ENCODE results near the gene FOXD1. TPM values are rescaled to one million over a fixed set of nuclear protein-coding genes. Genes with fewer than 3 reads are reported as not detected.

The FOXD1 gene
- total and polyA plus RNA-seq, 2 of the 4 experiments (the other 2 are of a cell fraction) = 3.2 to 23.1 TPM

DNA sequence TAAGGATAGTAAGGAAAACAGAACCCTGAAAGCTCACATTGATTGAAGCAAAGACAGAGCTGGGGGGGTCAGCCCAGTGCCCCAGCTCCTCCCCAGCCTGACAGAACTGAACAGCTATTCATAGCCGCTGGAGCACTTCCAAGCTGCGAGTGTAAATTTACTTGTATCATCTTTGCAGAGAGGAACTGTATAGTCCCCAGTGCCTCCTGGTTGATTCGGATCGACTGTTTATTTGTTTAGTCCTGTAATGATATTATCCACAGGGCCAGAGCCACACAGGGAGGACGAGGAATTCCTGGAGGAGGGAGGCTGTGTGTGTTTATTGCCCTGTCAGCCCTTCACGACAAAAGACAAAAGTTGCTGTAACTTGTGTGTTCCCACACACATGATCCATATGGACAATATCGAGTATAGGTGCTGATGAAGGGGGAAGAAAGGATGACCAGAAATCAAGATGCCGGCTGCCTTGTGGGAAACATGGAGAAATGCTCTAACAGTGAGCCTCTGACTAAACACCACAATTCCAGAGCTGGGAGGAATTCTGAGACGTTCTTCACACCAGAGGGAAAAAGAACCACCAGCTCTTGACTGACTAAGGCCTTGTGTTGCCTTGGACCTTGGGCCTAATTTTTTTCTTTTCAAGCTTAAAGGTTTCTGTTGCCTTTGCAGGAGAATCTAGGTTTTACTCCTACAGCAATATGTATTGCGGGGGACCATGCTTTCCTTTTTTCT is 31.1 kb downstream of the FOXD1 start:
- ATAC-seq (ENCODE audit: low read depth) = peak; percentile 73
- Histone ChIP-seq H2AFZ (replicated peaks; ENCODE audit: low read length, poor library complexity) (peak overlapping the region; percentile 38), H3K4me2 (ENCODE audit: low read depth, low read length) (peak overlapping the region; percentile 78)

More for the DNA sequence above, 31.1 kb downstream of the FOXD1 start:
- Histone ChIP-seq H3K56ac (ENCODE audit: extremely low read depth, insufficient read depth, low read length) (0 out of 2 replicates have a peak overlapping the region, but pooled peaks have one; percentile 16), H3K4me1 (ENCODE audit: control insufficient read depth, insufficient read depth, low read length) (peaks cover 24% of the 10 kb centered on the region), H2AK5ac (ENCODE audit: low read depth, low read length) (peak overlapping the region; percentile 91), H2BK15ac (ENCODE audit: low read depth, low read length) (peak overlapping the region; percentile 73; the same call in 1 of the 3 replicates), H3K79me1 (ENCODE audit: low read depth in 1 of 2, low read length in 2 of 2) (peaks cover 0 to 13% of the 10 kb centered on the region in 2 experiments; a peak in 1 of 4 replicates), H2BK20ac (ENCODE audit: low read depth, low read length) (peak overlapping the region; percentile 68), H3K36me3 (ENCODE audit: control insufficient read depth, insufficient read depth, low read length) (no peaks in the 10 kb centered on the region), H4K91ac (ENCODE audit: insufficient read depth, low read depth, low read length) (no peak overlapping the region; the same call in 1 of the 2 replicates), H4K20me1 (ENCODE audit: insufficient read depth, low read length) (no peaks in the 10 kb centered on the region), H3K27ac (ENCODE audit: insufficient read depth, low read length) (peak overlapping the region; percentile 33), H2AK9ac (replicated peaks; ENCODE audit: low read depth, low read length, poor library complexity) (peak overlapping the region; percentile 1), H3K9me3 (ENCODE audit: control insufficient read depth, insufficient read depth, low read length) (no peaks in the 10 kb centered on the region), H3K9ac (ENCODE audit: low read depth, low read length) (peak overlapping the region; percentile 20; the same call in 1 of the 2 replicates), H3K23ac (ENCODE audit: low read depth, low read length) (peak overlapping the region; percentile 32; the same call in 1 of the 2 replicates), H4K8ac (ENCODE audit: low read depth in 2 of 2, low read length in 2 of 2) (peak overlapping the region in 1 of 2 experiments; percentile 78; a peak in 3 of 4 replicates), H3K4ac (ENCODE audit: low read depth, low read length) (peak overlapping the region; percentile 70), H3K18ac (ENCODE audit: low read depth, low read length) (peak overlapping the region; percentile 71; the same call in 1 of the 2 replicates), H2BK5ac (ENCODE audit: low read depth, low read length, poor library complexity, severe bottlenecking) (peak overlapping the region; percentile 71), H3K14ac (replicated peaks; ENCODE audit: low read depth, low read length) (peak overlapping the region; percentile 66), H3K4me3 (ENCODE audit: insufficient read depth, low read depth, low read length) (no peak overlapping the region), H2BK120ac (ENCODE audit: low read depth, low read length) (peak overlapping the region; percentile 67), H3K9me1 (ENCODE audit: insufficient read depth, low read length) (peaks cover 13% of the 10 kb centered on the region), H4K5ac (ENCODE audit: low read depth, low read length) (peak overlapping the region; percentile 35; the same call in 1 of the 2 replicates), H3K27me3 (ENCODE audit: control insufficient read depth, insufficient read depth, low read length) (no peaks in the 10 kb centered on the region)
- CTCF ChIA-PET = interaction anchor here (0.5 to 1.1 kb wide), 3 partner anchors 11 to 79 kb away, joined by 3 read pairs; no protein-coding TSS in a partner anchor
- BruUV-seq (replicated peaks) = no TSS peak
- peak; percentile 75 for DNase-seq
- in situ Hi-C loops (cut with MboI; ENCODE audit: low sequenced_read_pairs) = no loop called here
- POLR2A ChIA-PET (ENCODE audit: unreplicated experiment) = interaction anchor here (0.5 to 0.6 kb wide), 2 partner anchors 43 to 109 kb away, joined by 4 read pairs; no protein-coding TSS in a partner anchor
- WGBS, 2 experiments (ENCODE audit: extremely low coverage in 2 of 2, insufficient read length in 1 of 2) = no CpG with 5 or more reads among the region's 10 CpGs
- intact Hi-C loops (cut with micrococcal nuclease) = no loop called here
- dilution Hi-C loops (cut with HindIII; ENCODE audit: low sequenced_read_pairs, unreplicated experiment) = no loop called here
- TF ChIP-seq CHD1 (IDR thresholded peaks at IDR 0.05; ENCODE audit: low read depth, low read length) = no peak
- TF ChIP-seq MXI1 (IDR thresholded peaks at IDR 0.05; ENCODE audit: borderline replicate concordance, low read depth, low read length) = no peak

All from IMR-90 (cell line).